Measurements from ENCODE around the gene ADAM12. TPM values are rescaled to one million over a fixed set of nuclear protein-coding genes. Genes with fewer than 3 reads are reported as not detected.

ADAM12 gene
- total RNA-seq, 2 donors from 2014 or later: 0.71 to 1.2 TPM

- H3K9me3 ChIP-seq: no peaks in the 10 kb centered on the region
- no peaks in the 10 kb centered on the region for H3K4me1 ChIP-seq
- H3K27me3 ChIP-seq: no peaks in the 10 kb centered on the region
- H3K4me3 ChIP-seq: no peak overlapping the region
- H3K27ac ChIP-seq: no peak overlapping the region
- TF ChIP-seq, protein P1, sequence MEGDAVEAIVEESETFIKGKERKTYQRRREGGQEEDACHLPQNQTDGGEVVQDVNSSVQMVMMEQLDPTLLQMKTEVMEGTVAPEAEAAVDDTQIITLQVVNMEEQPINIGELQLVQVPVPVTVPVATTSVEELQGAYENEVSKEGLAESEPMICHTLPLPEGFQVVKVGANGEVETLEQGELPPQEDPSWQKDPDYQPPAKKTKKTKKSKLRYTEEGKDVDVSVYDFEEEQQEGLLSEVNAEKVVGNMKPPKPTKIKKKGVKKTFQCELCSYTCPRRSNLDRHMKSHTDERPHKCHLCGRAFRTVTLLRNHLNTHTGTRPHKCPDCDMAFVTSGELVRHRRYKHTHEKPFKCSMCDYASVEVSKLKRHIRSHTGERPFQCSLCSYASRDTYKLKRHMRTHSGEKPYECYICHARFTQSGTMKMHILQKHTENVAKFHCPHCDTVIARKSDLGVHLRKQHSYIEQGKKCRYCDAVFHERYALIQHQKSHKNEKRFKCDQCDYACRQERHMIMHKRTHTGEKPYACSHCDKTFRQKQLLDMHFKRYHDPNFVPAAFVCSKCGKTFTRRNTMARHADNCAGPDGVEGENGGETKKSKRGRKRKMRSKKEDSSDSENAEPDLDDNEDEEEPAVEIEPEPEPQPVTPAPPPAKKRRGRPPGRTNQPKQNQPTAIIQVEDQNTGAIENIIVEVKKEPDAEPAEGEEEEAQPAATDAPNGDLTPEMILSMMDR (IDR thresholded peaks at IDR 0.05): no peak
- no peaks in the 10 kb centered on the region for H3K36me3 ChIP-seq
- no peak for DNase-seq (ENCODE audit: low spot score)
Observed at GRCh38 chr10:126409821-126410220, 21.5 kb upstream of the ADAM12 start.

DNA sequence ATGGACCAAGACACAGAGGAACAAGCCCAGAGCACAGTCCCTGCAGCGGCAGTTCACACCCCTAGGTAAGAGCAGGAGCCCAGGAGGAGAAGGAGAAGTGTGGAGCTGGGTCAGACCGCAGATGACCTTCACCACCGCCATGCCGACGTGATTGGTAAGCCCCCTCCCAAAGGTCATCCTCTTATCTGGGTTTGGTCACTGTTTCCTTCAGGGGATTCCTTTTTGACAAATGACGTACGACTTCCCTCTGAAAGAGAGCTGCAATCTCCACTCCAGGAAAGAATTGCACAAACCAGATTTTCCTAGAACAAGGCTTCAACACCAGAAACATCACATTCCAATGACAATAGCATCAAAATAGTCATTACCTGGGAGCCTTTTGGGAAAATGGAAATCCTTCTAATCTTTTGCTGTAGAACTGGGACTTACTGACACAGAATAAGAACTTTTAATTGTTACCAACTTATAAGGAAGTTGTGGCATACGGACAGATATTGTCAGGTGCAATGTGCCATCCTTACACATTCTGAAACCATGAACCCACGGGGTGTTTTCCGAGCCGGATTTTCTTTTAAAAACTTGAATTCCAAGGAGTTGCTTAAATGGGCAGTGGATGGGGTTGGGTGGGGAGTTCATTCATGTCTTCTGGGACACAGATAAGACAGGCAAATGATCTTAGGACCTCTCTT, 20.8 kb upstream of the ADAM12 start:
- Histone ChIP-seq H3K27me3 (no peaks in the 10 kb centered on the region), H3K4me3 (no peak overlapping the region), H3K36me3 (no peaks in the 10 kb centered on the region), H3K27ac (no peak overlapping the region), H3K4me1 (no peaks in the 10 kb centered on the region), H3K9me3 (no peaks in the 10 kb centered on the region)
- DNase-seq (ENCODE audit: low spot score): no peak
- TF ChIP-seq, protein P1 (IDR thresholded peaks at IDR 0.05): no peak

- no peaks in the 10 kb centered on the region for H3K27me3 ChIP-seq
- H3K27ac ChIP-seq: no peak overlapping the region
- no peaks in the 10 kb centered on the region for H3K4me1 ChIP-seq
- H3K36me3 ChIP-seq: no peaks in the 10 kb centered on the region
- no peaks in the 10 kb centered on the region for H3K9me3 ChIP-seq
- no peak for DNase-seq (ENCODE audit: low spot score)
- TF ChIP-seq, protein P1 (IDR thresholded peaks at IDR 0.05): no peak
- H3K4me3 ChIP-seq: no peak overlapping the region
Observed at GRCh38 chr10:126407831-126408230, 19.6 kb upstream of the ADAM12 start.

DNA sequence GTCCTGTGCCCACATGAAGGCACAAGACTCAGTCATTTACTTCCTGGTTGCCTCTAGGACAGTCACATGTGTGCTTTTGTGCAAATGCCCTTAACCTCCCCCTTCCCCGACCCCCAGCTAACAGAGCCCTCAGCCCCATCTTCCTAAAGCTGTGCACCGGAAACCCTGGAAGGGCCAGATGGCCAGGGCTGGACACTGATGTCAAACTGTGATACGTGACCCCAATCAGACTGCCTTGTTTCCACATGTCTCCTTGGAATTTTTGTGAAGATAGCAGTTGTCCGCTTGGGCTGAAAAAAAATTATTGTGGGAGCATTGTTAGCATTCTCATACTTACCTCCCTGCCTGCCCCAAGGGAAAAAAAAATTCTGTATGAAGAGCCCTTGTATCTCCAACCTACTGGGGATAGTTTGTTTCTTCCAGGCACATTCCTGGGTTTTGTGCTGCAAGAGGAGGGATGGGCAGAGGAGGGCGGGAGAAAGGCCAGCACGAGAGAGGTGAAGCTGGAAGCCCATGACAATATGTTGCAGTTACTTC, 17.0 kb upstream of the ADAM12 start:
- DNase-seq (ENCODE audit: low spot score): no peak
- Histone ChIP-seq H3K27me3 (no peaks in the 10 kb centered on the region), H3K4me1 (no peaks in the 10 kb centered on the region)

DNA sequence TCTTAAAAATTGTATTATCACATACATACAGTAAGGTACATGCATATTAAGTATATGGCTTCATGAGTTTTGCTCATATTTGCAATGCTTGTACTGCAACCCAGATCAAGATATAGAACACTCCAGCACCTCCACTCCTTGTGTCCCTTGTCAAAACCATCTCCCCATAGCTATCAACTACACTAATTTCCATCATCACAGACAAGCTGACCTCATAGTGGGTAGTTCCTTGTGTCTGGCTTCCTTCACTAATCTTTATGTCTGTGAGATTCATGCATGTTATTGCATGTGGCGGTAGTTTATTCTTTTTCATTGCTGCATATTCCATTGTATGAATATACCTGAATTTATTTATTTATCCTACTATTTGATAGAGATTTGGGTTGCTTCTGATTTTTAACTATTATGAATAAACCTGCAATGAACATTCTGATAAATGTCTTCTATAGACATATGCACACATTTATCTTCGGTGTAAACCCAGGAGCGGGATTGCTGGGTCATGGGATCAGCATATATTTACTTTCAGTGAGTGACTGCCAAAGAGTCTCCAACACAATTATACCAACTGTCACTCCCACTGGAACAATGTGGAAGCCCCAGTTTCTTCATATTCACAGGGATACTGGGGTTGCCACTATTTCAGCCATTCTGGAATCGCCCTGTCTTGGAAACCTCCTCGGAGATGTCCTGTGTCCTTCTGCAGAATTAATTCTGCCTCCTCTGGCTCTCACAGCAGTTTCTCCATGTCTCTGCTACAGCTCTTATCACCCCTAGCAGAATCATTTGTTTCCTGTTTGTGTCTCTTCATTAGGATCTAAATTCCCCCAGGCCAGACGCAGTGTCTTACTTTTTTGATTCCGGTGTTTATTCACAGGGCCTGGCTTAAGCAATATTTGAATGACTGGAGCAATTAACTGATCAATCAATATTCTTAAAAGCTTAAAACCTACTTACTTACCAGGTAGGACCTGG, 14.7 kb upstream of the ADAM12 start:
- H3K4me1 ChIP-seq: no peaks in the 10 kb centered on the region
- H3K9me3 ChIP-seq: no peaks in the 10 kb centered on the region
- H3K4me3 ChIP-seq: no peak overlapping the region
- no peak for DNase-seq (ENCODE audit: low spot score)
- TF ChIP-seq, protein P1 (IDR thresholded peaks at IDR 0.05): no peak
- no peaks in the 10 kb centered on the region for H3K36me3 ChIP-seq
- no peaks in the 10 kb centered on the region for H3K27me3 ChIP-seq
- H3K27ac ChIP-seq: no peak overlapping the region

More for the DNA sequence above, 17.0 kb upstream of the ADAM12 start:
- TF ChIP-seq, protein P1 (IDR thresholded peaks at IDR 0.05): no peak
- Histone ChIP-seq H3K27ac (no peak overlapping the region), H3K36me3 (no peaks in the 10 kb centered on the region), H3K4me3 (no peak overlapping the region), H3K9me3 (no peaks in the 10 kb centered on the region)
